Testis (tissue), 2 donors: Measurements from ENCODE around the gene KRTAP5-5.

ENCODE experiments used
- POLR2A ChIP-seq: fragments of 450-650 bp; IDR thresholded peaks from one replicate; pipeline ENCODE4 v1.6.1; 2017; ENCODE audit warnings: antibody characterized with exemption, mild to moderate bottlenecking, moderate library complexity
- TF ChIP-seq, protein P1 (sequence below), 3 experiments: fragments of 450-650 bp in 2 of 3; fragments of 200-600 bp in 1 of 3; sonication (generic) in 1 of 3; IDR thresholded peaks; one replicate each; pipeline ENCODE4 v1.5.1; 2016 to 2019; ENCODE audit warnings: antibody characterized with exemption in 3 of 3, mild to moderate bottlenecking in 2 of 3, moderate library complexity in 1 of 3

- TF ChIP-seq, protein P1, sequence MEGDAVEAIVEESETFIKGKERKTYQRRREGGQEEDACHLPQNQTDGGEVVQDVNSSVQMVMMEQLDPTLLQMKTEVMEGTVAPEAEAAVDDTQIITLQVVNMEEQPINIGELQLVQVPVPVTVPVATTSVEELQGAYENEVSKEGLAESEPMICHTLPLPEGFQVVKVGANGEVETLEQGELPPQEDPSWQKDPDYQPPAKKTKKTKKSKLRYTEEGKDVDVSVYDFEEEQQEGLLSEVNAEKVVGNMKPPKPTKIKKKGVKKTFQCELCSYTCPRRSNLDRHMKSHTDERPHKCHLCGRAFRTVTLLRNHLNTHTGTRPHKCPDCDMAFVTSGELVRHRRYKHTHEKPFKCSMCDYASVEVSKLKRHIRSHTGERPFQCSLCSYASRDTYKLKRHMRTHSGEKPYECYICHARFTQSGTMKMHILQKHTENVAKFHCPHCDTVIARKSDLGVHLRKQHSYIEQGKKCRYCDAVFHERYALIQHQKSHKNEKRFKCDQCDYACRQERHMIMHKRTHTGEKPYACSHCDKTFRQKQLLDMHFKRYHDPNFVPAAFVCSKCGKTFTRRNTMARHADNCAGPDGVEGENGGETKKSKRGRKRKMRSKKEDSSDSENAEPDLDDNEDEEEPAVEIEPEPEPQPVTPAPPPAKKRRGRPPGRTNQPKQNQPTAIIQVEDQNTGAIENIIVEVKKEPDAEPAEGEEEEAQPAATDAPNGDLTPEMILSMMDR (IDR thresholded peaks at IDR 0.05): no peak
- TF ChIP-seq POLR2A: no peak
These were observed 28.9 kb upstream of the KRTAP5-5 start for GRCh38 chr11:1600626-1601025.
